HEK293 (cell line): Measurements from ENCODE around the gene TRIM33.

ENCODE experiments used
- CTCF ChIA-PET: fragments of 350-600 bp; formaldehyde crosslinking; extraction: SDS; loops from one replicate; lab custom pipeline; 2021; ENCODE audit warnings: antibody characterized with exemption; lab: Yijun Ruan, JAX
- POLR2A ChIA-PET: fragments of 300-600 bp; formaldehyde crosslinking; extraction: SDS; loops from one replicate; lab custom pipeline; 2020; ENCODE audit warnings: antibody characterized with exemption, inconsistent platforms; lab: Yijun Ruan, JAX
- H3K27ac ChIP-seq: fragments of 200-500 bp; sonication (Bioruptor generic); 2 replicates; pipeline ENCODE4 v1.5.1; 2014; ENCODE audit warnings: low read depth, low read length, control low read depth, inconsistent platforms; ENCODE audit errors: extremely low read depth
- H3K36me3 ChIP-seq, 2 experiments: fragments of 200-500 bp in 1 of 2; sonication (Bioruptor generic) in 1 of 2; 1 replicate in 1 of 2; 2 replicates in 1 of 2; pipeline ENCODE4 v1.5.1; 2014 to 2017; ENCODE audit warnings: inconsistent platforms in 2 of 2, low read length in 2 of 2; ENCODE audit not compliant: control insufficient read depth in 2 of 2, insufficient read depth in 1 of 2
- H3K4me1 ChIP-seq: fragments of 200-500 bp; sonication (Bioruptor generic); 2 replicates; pipeline ENCODE4 v1.5.1; 2014; ENCODE audit warnings: mild to moderate bottlenecking, low read length, inconsistent platforms; ENCODE audit not compliant: control insufficient read depth, insufficient read depth
- H3K4me3 ChIP-seq: 2 replicates; pipeline ENCODE4 v1.5.1; 2011; ENCODE audit warnings: low read depth, mild to moderate bottlenecking, control low read depth, low read length, moderate library complexity
- H3K9me3 ChIP-seq: fragments of 200-500 bp; sonication (Bioruptor generic); 2 replicates; pipeline ENCODE4 v1.5.1; 2014; ENCODE audit warnings: low read depth, low read length, inconsistent platforms; ENCODE audit not compliant: control insufficient read depth, insufficient read depth
- AEBP2 ChIP-seq: fragments of 450-650 bp; formaldehyde crosslinking; IDR thresholded peaks from 2 replicates; pipeline ENCODE4 v1.5.1; 2016; ENCODE audit warnings: missing biosample characterization, missing genetic modification characterization, borderline replicate concordance
- BCL6B ChIP-seq: fragments of 450-650 bp; formaldehyde crosslinking; IDR thresholded peaks from 2 replicates; pipeline ENCODE4 v1.5.1; 2017; ENCODE audit warnings: missing biosample characterization, missing genetic modification characterization
- KLF16 ChIP-seq: fragments of 450-650 bp; formaldehyde crosslinking; IDR thresholded peaks from 2 replicates; pipeline ENCODE4 v1.5.1; 2017; ENCODE audit warnings: missing biosample characterization, missing genetic modification characterization
- OVOL3 ChIP-seq: fragments of 450-650 bp; formaldehyde crosslinking; IDR thresholded peaks from 2 replicates; pipeline ENCODE4 v1.5.1; 2016; ENCODE audit warnings: missing biosample characterization, missing genetic modification characterization
- REST ChIP-seq: fragments of 450-650 bp; formaldehyde crosslinking; IDR thresholded peaks from 2 replicates; pipeline ENCODE4 v1.5.1; 2016; ENCODE audit warnings: missing biosample characterization, missing genetic modification characterization
- SALL2 ChIP-seq: fragments of 450-650 bp; formaldehyde crosslinking; IDR thresholded peaks from 2 replicates; pipeline ENCODE4 v1.5.0; 2017; ENCODE audit warnings: missing biosample characterization, mild to moderate bottlenecking, missing genetic modification characterization, borderline replicate concordance
- SP7 ChIP-seq: fragments of 450-650 bp; formaldehyde crosslinking; IDR thresholded peaks from 2 replicates; pipeline ENCODE4 v1.5.1; 2016; ENCODE audit warnings: missing biosample characterization, missing genetic modification characterization
- ZBTB44 ChIP-seq: fragments of 450-650 bp; IDR thresholded peaks from 2 replicates; pipeline ENCODE4 v1.5.1; 2018; ENCODE audit warnings: missing biosample characterization, mild to moderate bottlenecking, missing genetic modification characterization
- ZBTB49 ChIP-seq: fragments of 450-650 bp; formaldehyde crosslinking; IDR thresholded peaks from 2 replicates; pipeline ENCODE4 v1.5.1; 2016; ENCODE audit warnings: missing biosample characterization, missing genetic modification characterization, low read depth
- ZNF121 ChIP-seq: fragments of 450-650 bp; formaldehyde crosslinking; IDR thresholded peaks from 2 replicates; pipeline ENCODE4 v1.5.1; 2016; ENCODE audit warnings: missing biosample characterization, missing genetic modification characterization
- ZNF133 ChIP-seq: fragments of 450-650 bp; formaldehyde crosslinking; IDR thresholded peaks from 2 replicates; pipeline ENCODE4 v1.5.1; 2016; ENCODE audit warnings: missing biosample characterization, missing genetic modification characterization
- ZNF175 ChIP-seq: fragments of 450-650 bp; formaldehyde crosslinking; IDR thresholded peaks from 2 replicates; pipeline ENCODE4 v1.5.1; 2016; ENCODE audit warnings: missing biosample characterization, missing genetic modification characterization
- ZNF335 ChIP-seq: fragments of 450-650 bp; formaldehyde crosslinking; conservative IDR thresholded peaks from 2 replicates; pipeline ENCODE4 v1.5.1; 2016; ENCODE audit warnings: missing biosample characterization, missing genetic modification characterization
- ZNF501 ChIP-seq: fragments of 450-650 bp; formaldehyde crosslinking; IDR thresholded peaks from 2 replicates; pipeline ENCODE4 v1.5.1; 2016; ENCODE audit warnings: missing biosample characterization, missing genetic modification characterization
- ZNF610 ChIP-seq: fragments of 450-650 bp; formaldehyde crosslinking; IDR thresholded peaks from 2 replicates; pipeline ENCODE4 v1.5.1; 2016; ENCODE audit warnings: missing biosample characterization, missing genetic modification characterization, borderline replicate concordance
- ZNF830 ChIP-seq: fragments of 450-650 bp; IDR thresholded peaks from 2 replicates; pipeline ENCODE4 v1.5.0; 2018; ENCODE audit warnings: missing biosample characterization, missing genetic modification characterization, low read depth, mild to moderate bottlenecking, moderate library complexity
- ZNF837 ChIP-seq: fragments of 450-650 bp; formaldehyde crosslinking; IDR thresholded peaks from 2 replicates; pipeline ENCODE4 v1.5.1; 2016; ENCODE audit warnings: missing biosample characterization, missing genetic modification characterization
- ZXDB ChIP-seq: fragments of 450-650 bp; formaldehyde crosslinking; IDR thresholded peaks from 2 replicates; pipeline ENCODE4 v1.5.1; 2016; ENCODE audit warnings: missing biosample characterization, missing genetic modification characterization

Gene TRIM33

GRCh38 chr1:114453361-114453784 lies 57.6 kb downstream of the TRIM33 start:
- no peaks in the 10 kb centered on the region for H3K9me3 ChIP-seq
- no peak overlapping the region for H3K4me3 ChIP-seq
- TF ChIP-seq AEBP2 (tag by site-specific recombination) = no peak
- no peak for TF ChIP-seq ZNF175 (tag by site-specific recombination)
- TF ChIP-seq ZNF133 (tag by site-specific recombination) = no peak
- TF ChIP-seq ZNF837 (tag by site-specific recombination) = no peak
- TF ChIP-seq ZBTB49 = no peak
- no peak for TF ChIP-seq SP7 (tag by site-specific recombination)
- TF ChIP-seq ZBTB44 (tag by site-specific recombination) = no peak
- no peak for TF ChIP-seq ZNF501 (tag by site-specific recombination)
- TF ChIP-seq ZNF121 (tag by site-specific recombination) = no peak
- no peak for TF ChIP-seq ZNF610
- no peak for TF ChIP-seq SALL2 (tag by site-specific recombination)
- TF ChIP-seq ZNF335 (tag by site-specific recombination) = no peak
- no peak for TF ChIP-seq ZXDB (tag by site-specific recombination)
- no peak for TF ChIP-seq OVOL3 (tag by site-specific recombination)
- TF ChIP-seq BCL6B (tag by site-specific recombination) = no peak
- no peak for TF ChIP-seq KLF16 (tag by site-specific recombination)
- TF ChIP-seq ZNF830 = no peak
- no peak for TF ChIP-seq REST (tag by site-specific recombination)
- H3K27ac ChIP-seq = no peak overlapping the region
- no peaks in the 10 kb centered on the region for H3K4me1 ChIP-seq
- H3K36me3 ChIP-seq = peaks cover 0 to 71% of the 10 kb centered on the region in 2 experiments; a peak in 2 of 3 replicates
- ChIA-PET POLR2A (no interaction called here), CTCF (interaction anchor here (1.0 kb wide), 1 partner anchor 263 kb away, joined by 3 read pairs; no protein-coding TSS in a partner anchor)
